GM21390 (cell line): ENCODE results near the gene THEMIS2.
"Not testable (repeated sequence)": the region's sequence is repeated elsewhere in the genome, so short reads cannot be mapped to it uniquely, and the experiment has no call there.

Experiments
- ATAC-seq: cut with Tn5 transposase; IDR thresholded peaks from one replicate; pipeline ENCODE4 v1.9.1; 2021; ENCODE audit not compliant: unreplicated experiment

The THEMIS2 gene

GRCh38 chr1:27872059-27872801 is at the start of gene THEMIS2:
Gene THEMIS2, plus strand, starts transcription at chr1:27872544. Its CDS starts 28 bp downstream, at chr1:27872572.
- no peak for ATAC-seq

DNA sequence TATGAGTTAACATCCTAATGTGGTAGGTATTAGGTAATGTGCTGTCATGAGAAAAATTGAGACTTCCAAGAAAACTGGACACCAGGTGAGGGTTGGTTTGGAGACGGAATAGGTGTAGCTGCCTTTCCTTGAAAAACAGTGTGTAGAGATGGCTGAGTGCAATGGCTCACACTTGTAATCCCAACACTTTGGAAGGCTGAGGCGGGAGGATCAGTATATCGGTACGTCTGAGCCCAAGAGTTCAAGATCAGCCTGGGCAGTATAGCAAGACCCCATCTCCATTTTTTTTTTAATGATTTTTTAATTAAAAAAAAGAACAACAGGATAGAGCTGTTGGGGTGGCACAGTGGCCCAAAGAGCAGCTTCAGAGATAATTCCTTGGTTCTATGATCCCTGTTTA is 48.6 kb upstream of the THEMIS2 start:
- ATAC-seq: no peak

GRCh38 chr1:27824411-27824810 is 47.9 kb upstream of the THEMIS2 start:
- no peak for ATAC-seq

- not testable (repeated sequence) for ATAC-seq
These were observed 42.9 kb upstream of the THEMIS2 start for GRCh38 chr1:27829339-27829960.

DNA sequence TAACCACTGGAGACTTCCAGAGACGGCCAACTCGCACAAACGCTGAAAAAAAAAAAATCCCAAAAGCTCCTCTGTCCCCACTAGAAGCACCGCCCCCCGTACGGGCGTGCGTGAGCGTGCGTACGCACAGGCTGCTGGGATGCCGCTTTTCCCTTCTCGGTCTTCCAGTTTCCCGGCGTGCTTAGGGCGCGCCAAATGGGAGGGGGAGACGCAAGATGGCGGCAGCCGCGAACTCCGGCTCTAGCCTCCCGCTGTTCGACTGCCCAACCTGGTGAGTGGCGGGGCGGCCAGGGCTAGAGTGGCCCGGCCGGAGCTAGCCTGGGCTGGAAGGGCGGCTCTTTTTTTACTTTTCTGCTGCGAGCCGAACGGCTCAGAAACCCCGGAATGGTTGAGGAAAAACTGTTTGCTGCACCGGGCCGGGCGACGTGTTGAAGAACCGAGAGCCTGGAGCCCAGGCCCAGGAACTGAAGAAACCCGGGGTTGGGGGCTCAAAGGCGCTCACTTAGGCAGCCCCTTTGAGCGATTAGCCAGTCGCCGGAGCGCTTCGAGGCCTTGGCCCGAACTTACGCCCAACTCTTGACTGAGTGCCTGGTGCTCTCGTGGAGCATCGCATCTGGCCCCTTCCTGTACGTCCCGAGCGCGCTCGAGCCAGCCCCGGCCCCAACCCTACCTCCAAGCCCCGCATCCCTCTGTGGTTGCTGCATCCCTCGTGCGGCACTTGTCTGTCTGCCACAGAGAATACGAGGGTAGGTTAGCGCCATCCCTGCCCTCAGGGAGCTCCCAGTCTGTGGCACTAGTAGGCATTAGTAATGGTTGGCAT is 41.5 kb upstream of the THEMIS2 start, which contains the start of gene PPP1R8:
Gene PPP1R8 (plus strand): TSS at position 162 of the 820 bp plus-strand sequence. CDS start 54 bp downstream, at position 216.
- ATAC-seq: peak; percentile 95

DNA sequence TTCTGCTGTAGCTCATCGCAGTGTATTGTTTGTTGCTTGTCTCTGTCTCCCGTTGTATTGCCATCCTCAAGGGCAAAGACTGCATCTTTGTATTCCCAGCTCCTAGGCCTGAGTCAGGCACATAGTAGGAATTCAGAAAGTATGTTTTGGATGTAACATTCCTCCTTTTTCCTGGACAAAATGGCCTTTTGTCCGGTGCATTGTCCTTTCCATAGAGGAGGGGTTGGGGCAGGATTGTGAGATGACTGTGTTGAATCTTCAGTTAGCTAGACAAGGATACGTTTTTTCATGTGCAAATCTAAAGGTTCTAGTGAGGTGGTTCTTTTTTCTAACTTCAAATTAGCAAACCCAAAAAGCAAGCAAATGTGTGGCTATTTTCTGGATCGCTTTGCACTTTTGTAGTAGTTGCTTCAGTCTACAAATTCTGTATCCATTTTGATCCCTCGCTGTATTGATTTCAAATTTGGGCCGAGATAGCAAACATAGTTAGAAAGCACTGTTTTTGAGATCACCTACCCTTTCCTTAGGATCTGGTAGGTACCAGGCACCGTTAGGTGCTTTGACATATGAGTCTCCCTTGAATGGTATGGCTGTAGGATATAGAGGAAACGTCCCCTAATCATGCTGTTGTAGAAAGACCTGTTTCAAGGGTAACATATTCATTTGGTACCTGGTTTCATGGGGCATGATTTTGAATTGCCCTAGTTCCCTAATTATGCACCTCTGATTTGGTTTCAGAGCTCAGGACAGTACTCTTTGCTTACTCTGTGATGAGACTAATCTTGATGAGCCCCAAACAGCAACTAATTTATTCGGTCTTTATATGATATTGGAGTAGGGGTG is 40.6 kb upstream of the THEMIS2 start:
- ATAC-seq: no peak

GRCh38 chr1:27832762-27833161 is 39.6 kb upstream of the THEMIS2 start:
- ATAC-seq: no peak

DNA sequence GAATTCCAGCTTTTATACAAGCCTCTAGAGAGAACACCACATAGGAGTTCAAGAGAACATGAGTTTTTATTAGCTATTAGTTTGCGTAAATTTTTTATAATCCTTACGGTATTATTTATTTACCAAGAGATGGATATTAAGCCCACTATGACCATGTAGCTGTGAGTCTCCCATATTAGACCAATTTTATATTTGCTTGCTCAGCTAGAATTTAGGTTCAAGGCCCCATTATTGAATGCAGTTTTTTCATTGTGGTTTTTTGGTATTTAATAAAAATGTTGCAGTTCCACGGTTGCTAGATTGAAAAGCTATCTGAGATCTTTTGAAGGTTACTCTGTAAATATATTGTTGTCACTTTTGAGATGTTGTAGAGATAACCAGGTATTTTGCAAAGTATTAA is 38.9 kb upstream of the THEMIS2 start:
- no peak for ATAC-seq

DNA sequence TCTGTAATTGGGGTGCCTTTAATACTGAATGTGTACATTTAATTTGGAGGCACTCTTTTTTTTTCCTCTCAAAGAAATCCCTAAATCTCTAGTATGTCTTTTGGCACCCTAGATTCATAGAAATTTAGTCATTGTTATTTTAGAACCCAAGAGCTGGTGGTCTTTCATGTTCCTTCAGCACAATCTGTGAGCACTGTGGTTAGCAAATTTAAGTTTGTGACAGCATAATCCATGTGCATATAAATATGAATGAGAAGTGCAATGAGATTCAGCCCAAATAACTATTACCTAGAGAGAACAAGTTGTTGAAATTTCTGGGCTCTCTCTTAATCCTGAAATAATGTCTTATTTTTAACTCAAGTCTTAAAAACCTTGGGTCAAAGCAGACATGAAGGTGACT is 37.3 kb upstream of the THEMIS2 start:
- no peak for ATAC-seq

GRCh38 chr1:27835501-27835900 is 36.8 kb upstream of the THEMIS2 start:
- ATAC-seq: no peak

DNA sequence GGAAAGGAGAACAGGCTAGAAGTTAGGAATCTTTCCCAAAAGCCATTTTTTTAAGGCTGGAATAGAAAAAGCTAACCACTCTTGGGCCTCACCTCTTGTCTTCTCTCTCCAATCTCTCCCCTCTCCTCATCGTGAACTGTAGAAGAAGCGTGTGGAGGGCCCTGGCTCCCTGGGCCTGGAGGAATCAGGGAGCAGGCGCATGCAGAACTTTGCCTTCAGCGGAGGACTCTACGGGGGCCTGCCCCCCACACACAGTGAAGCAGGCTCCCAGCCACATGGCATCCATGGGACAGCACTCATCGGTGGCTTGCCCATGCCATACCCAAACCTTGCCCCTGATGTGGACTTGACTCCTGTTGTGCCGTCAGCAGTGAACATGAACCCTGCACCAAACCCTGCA is 22.4 kb upstream of the THEMIS2 start:
- ATAC-seq: no peak

GRCh38 chr1:27855085-27855484 is 17.3 kb upstream of the THEMIS2 start:
- ATAC-seq: no peak

- ATAC-seq: no peak
These were observed 15.6 kb upstream of the THEMIS2 start for GRCh38 chr1:27856561-27857343.

GRCh38 chr1:27857552-27857951 is 14.8 kb upstream of the THEMIS2 start:
- not testable (repeated sequence) for ATAC-seq

GRCh38 chr1:27858072-27858948 is 14.0 kb upstream of the THEMIS2 start:
- ATAC-seq: peak; percentile 64

DNA sequence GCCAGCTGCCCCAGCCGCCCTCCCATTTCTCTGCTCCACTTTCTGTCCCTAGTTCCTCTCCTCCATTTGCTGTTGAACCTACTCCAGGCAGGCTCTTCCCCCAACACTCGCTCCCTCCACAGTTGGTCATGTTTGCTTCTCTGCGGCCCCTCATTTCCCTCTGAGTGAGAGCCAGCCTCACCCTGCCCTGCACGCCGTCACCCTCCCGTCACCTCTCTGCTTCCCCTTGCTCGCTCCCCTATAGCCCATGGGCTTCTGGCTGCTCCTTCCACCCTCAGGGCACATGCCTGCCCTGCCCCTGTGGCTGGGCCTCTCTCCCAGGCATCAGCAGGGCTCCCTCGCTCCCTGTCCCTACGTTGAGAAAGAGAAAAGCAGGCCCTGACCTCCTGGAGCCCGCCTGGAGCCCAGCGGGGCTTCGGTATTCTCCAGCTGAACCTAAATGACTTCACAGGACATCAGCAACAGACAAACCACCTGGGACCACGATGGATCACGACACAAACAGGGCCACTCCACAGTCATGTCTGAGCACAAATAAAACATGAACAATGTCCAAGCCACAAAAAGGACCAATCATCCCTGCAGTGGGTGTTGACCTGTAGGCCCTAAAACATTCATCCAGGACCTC is 13.3 kb upstream of the THEMIS2 start:
- ATAC-seq: no peak

DNA sequence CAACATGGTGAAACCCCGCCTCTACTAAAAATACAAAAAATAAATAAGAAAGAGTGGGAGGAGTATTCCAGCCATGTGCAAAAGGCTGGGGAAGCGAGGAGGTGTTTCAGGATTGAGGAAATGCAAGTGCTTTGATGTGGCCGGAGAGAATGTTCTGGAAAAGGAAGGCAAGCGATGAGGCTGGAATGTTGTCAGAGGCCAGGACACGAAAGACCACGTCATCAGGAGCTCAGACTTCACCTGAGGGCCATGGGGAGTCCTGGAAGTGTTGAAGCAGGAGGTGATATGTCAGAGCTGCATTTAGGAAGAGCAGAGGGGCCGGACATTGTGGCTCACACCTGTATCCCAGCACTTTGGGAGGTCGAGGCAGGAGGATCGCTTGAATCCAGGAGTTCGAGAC is 10.9 kb upstream of the THEMIS2 start:
- ATAC-seq: no peak

DNA sequence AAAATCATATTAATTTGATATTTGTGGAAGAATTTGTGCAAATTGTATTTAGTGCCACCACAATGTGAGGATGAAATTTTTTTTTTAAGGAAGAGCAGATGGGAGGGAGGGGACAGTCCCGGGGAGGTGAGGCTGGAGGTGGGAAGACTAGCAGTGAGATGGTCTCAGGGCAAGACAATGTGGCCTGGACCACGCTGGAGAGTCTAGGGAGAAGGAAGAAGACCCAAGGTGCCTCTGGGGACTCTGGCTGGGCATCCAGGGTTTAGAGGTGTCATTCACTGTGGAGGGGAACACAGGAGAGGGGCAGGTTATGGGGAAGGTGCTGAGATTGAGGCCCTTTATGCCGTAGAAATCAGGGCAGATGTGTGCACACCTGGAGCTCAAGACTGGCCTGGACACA is 10.3 kb upstream of the THEMIS2 start:
- ATAC-seq: no peak
